Measurements from ENCODE around the gene AQP7. TPM values are rescaled to one million over a fixed set of nuclear protein-coding genes. Genes with fewer than 3 reads are reported as not detected.

Gene AQP7
- total and polyA plus RNA-seq, 4 donors: 0.74 to 3.9 (median 1.5) TPM

DNA sequence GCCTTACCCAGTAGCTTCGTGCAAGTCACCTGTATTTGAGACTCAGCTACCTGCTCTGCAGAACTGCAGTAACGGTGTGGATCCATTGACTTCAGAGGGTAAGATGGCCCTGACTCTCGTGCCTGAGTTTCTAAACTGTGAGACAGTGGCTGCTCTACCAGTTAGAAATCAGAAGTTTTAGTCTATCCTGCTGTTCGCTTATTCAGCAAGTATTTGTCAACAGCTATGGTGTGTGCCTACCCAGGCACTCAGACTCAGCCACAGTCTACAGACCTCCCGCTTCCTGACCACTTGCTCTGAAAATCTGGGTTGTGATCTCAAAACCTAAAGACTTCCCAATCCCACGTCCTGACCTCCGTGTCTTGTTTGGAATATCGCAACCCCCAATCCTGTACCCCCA is 31.5 kb upstream of the AQP7 start:
- H3K4me3 ChIP-seq: no peak overlapping the region
- H3K27ac ChIP-seq (ENCODE audit: low read depth in 1 of 2, low read length in 1 of 2): no peak overlapping the region
- DNase-seq: no peak
- TF ChIP-seq, protein P1, sequence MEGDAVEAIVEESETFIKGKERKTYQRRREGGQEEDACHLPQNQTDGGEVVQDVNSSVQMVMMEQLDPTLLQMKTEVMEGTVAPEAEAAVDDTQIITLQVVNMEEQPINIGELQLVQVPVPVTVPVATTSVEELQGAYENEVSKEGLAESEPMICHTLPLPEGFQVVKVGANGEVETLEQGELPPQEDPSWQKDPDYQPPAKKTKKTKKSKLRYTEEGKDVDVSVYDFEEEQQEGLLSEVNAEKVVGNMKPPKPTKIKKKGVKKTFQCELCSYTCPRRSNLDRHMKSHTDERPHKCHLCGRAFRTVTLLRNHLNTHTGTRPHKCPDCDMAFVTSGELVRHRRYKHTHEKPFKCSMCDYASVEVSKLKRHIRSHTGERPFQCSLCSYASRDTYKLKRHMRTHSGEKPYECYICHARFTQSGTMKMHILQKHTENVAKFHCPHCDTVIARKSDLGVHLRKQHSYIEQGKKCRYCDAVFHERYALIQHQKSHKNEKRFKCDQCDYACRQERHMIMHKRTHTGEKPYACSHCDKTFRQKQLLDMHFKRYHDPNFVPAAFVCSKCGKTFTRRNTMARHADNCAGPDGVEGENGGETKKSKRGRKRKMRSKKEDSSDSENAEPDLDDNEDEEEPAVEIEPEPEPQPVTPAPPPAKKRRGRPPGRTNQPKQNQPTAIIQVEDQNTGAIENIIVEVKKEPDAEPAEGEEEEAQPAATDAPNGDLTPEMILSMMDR (IDR thresholded peaks at IDR 0.05; ENCODE audit: control extremely low read depth, extremely low read depth): no peak
- peaks cover 0 to 2% (median 0%) of the 10 kb centered on the region in 5 donors for H3K4me1 ChIP-seq (ENCODE audit: control insufficient read depth in 5 of 5, insufficient read depth in 5 of 5, low read length in 5 of 5)
- WGBS, 2 donors: 89 to 90% methylated on average over 8 of the region's 8 CpGs
- no peaks in the 10 kb centered on the region for H3K27me3 ChIP-seq (ENCODE audit: control insufficient read depth in 3 of 3, insufficient read depth in 3 of 3, low read length in 2 of 3)
- no peaks in the 10 kb centered on the region for H3K9me3 ChIP-seq (ENCODE audit: control insufficient read depth in 4 of 4, insufficient read depth in 3 of 4, low read length in 3 of 4)
- ATAC-seq (ENCODE audit: insufficient read depth, low FRiP score): no peak
- H3K36me3 ChIP-seq (ENCODE audit: control insufficient read depth in 4 of 4, insufficient read depth in 4 of 4, low read length in 4 of 4): no peaks in the 10 kb centered on the region
- no peak overlapping the region for H3K9ac ChIP-seq (ENCODE audit: insufficient read depth in 1 of 2, low read length in 2 of 2)

DNA sequence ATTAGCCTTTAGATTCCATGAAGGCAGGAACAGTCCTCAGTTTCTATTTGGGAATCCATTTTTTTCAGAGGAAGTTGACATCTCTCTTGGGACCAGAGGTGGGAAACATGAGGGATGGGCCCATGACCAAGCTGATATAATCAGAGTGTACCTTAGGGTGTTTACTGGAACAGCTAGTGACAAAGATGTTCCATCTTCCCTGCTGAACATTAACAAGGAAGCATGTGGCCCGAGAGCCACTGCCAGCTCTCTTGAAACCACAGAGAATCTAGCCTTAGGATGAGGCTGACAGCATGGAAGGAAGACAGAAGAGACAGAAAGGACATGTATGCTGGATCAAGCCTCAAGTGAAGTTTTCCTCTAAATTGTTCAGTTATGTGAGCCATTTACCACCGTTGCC is 29.1 kb upstream of the AQP7 start:
- WGBS, 2 donors: 62 to 77% methylated on average over 2 of the region's 2 CpGs
- DNase-seq (no peak), ATAC-seq (ENCODE audit: insufficient read depth, low FRiP score) (no peak)
- Histone ChIP-seq H3K36me3 (ENCODE audit: control insufficient read depth in 4 of 4, insufficient read depth in 4 of 4, low read length in 4 of 4) (no peaks in the 10 kb centered on the region), H3K9ac (ENCODE audit: insufficient read depth in 1 of 2, low read length in 2 of 2) (no peak overlapping the region), H3K4me3 (no peak overlapping the region), H3K9me3 (ENCODE audit: control insufficient read depth in 4 of 4, insufficient read depth in 3 of 4, low read length in 3 of 4) (no peaks in the 10 kb centered on the region), H3K27ac (ENCODE audit: low read depth in 1 of 2, low read length in 1 of 2) (no peak overlapping the region), H3K27me3 (ENCODE audit: control insufficient read depth in 3 of 3, insufficient read depth in 3 of 3, low read length in 2 of 3) (no peaks in the 10 kb centered on the region), H3K4me1 (ENCODE audit: control insufficient read depth in 5 of 5, insufficient read depth in 5 of 5, low read length in 5 of 5) (no peaks in the 10 kb centered on the region)
- TF ChIP-seq, protein P1 (IDR thresholded peaks at IDR 0.05; ENCODE audit: control extremely low read depth, extremely low read depth): no peak

DNA sequence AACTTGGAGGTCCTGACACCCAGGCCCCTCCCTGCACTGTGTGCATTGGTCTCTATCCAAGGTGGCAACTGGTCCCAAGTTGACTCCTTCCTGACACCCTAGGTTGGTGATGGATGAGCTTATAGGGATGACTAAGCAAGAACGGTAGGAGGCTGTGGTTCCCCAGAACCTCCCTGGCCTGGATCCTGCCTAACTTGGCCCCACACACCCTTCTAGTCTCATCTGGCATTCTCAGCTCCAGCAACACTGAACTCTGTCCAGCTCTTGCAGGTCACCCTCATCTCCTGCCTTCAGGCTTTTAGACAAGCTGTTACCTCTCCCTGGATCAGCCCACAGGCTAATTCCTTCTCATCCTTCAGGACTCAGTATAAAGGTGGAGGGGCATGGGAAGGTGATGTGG is 28.6 kb upstream of the AQP7 start:
- ATAC-seq (ENCODE audit: insufficient read depth, low FRiP score) (no peak), DNase-seq (no peak)
- Histone ChIP-seq H3K27me3 (ENCODE audit: control insufficient read depth in 3 of 3, insufficient read depth in 3 of 3, low read length in 2 of 3) (no peaks in the 10 kb centered on the region), H3K9me3 (ENCODE audit: control insufficient read depth in 4 of 4, insufficient read depth in 3 of 4, low read length in 3 of 4) (no peaks in the 10 kb centered on the region), H3K36me3 (ENCODE audit: control insufficient read depth in 4 of 4, insufficient read depth in 4 of 4, low read length in 4 of 4) (no peaks in the 10 kb centered on the region), H3K4me1 (ENCODE audit: control insufficient read depth in 5 of 5, insufficient read depth in 5 of 5, low read length in 5 of 5) (no peaks in the 10 kb centered on the region), H3K27ac (ENCODE audit: low read depth in 1 of 2, low read length in 1 of 2) (no peak overlapping the region), H3K4me3 (no peak overlapping the region), H3K9ac (ENCODE audit: insufficient read depth in 1 of 2, low read length in 2 of 2) (no peak overlapping the region)
- TF ChIP-seq, protein P1 (IDR thresholded peaks at IDR 0.05; ENCODE audit: control extremely low read depth, extremely low read depth): no peak
- WGBS, 2 donors: 18 to 41% methylated on average over 1 of the region's 1 CpG

DNA sequence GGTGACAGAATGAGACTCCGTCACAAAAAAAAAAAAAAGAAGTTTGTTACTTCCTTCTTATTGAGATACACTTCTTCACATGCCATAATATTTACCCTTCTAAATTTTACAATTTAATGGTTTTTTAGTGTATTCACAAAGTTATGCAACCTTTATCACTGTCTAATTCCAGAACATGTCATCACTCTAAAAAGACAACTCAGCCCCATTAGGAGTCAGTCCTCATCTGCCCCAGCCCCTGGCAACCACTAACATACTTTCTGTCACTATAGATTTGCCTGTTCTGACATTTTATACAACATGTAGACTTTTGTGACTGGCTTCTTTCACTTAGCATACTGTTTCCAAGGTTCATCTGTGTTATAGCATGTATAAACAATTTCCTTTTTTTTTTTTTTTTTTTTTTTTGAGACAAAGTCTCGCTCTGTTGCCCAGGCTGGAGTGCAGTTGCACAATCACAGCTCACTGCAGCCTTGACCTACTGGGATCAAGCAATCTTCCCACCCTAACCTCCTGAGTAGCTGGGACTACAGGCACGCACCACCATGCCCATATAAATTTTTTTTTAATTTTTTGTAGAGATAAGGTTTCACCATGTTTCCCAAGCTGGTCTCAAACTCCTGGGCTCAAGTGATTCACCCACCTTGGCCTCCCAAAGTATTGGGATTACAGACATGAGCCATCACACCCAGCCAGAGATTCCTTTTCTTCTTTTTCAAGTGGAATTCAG is 27.1 kb upstream of the AQP7 start:
- H3K9me3 ChIP-seq (ENCODE audit: control insufficient read depth in 4 of 4, insufficient read depth in 3 of 4, low read length in 3 of 4): no peaks in the 10 kb centered on the region
- 67 to 84% methylated on average over 3 of the region's 3 CpGs for WGBS, 2 donors
- TF ChIP-seq, protein P1 (IDR thresholded peaks at IDR 0.05; ENCODE audit: control extremely low read depth, extremely low read depth): no peak
- no peak overlapping the region for H3K9ac ChIP-seq (ENCODE audit: insufficient read depth in 1 of 2, low read length in 2 of 2)
- no peak for DNase-seq
- no peaks in the 10 kb centered on the region for H3K27me3 ChIP-seq (ENCODE audit: control insufficient read depth in 3 of 3, insufficient read depth in 3 of 3, low read length in 2 of 3)
- H3K4me1 ChIP-seq (ENCODE audit: control insufficient read depth in 5 of 5, insufficient read depth in 5 of 5, low read length in 5 of 5): no peaks in the 10 kb centered on the region
- no peak overlapping the region for H3K27ac ChIP-seq (ENCODE audit: low read depth in 1 of 2, low read length in 1 of 2)
- H3K36me3 ChIP-seq (ENCODE audit: control insufficient read depth in 4 of 4, insufficient read depth in 4 of 4, low read length in 4 of 4): no peaks in the 10 kb centered on the region
- no peak for ATAC-seq (ENCODE audit: insufficient read depth, low FRiP score)
- H3K4me3 ChIP-seq: no peak overlapping the region

All from lung (tissue), 12 donors.